HL-60 (cell line): ENCODE measurements around the gene SHOC2.

Source experiments
- POLR2AphosphoS5 ChIP-seq: IDR thresholded peaks from 2 replicates; pipeline ENCODE4 v1.6.1; 2012; ENCODE audit warnings: low read depth
- REST ChIP-seq: IDR thresholded peaks from 2 replicates; pipeline ENCODE4 v1.6.1; 2012; ENCODE audit warnings: low read depth; ENCODE audit not compliant: insufficient replicate concordance
- SPI1 ChIP-seq: IDR thresholded peaks from 2 replicates; pipeline ENCODE4 v1.6.1; 2012; ENCODE audit warnings: low read depth, mild to moderate bottlenecking, borderline replicate concordance
- TF ChIP-seq, protein P1 (sequence below): IDR thresholded peaks from one replicate; pipeline ENCODE4 v1.5.1; 2011; ENCODE audit warnings: low read length, control low read depth, inconsistent platforms; ENCODE audit not compliant: insufficient read depth

DNA sequence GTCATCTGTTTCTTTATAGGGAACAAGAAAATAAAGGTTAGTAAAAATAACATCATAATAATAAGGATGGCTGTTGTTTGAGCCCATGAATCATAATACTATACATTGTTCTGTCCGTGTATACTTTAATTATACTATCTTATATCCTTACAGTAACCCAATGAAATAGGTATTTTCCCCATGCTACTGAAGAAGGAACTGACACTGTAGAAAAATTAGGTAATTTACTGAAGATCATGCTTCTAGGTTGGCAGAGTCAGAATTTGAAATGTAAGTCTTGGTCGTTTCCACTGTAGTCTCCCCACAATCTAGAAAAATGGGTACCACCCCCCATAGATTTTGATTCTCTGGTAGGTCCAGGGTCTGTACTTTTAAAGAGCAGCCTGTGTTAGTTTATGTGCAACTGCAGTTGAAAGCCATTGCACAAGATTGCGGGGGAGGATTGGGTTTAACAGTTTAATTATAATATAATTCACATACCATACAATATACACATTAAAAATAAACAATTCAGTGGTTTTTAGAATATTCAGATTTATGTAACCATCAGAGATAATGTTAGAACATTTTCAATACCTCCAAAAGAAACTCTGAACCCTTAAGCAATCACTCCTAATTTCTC, 47.7 kb downstream of the SHOC2 start:
- TF ChIP-seq, protein P1, sequence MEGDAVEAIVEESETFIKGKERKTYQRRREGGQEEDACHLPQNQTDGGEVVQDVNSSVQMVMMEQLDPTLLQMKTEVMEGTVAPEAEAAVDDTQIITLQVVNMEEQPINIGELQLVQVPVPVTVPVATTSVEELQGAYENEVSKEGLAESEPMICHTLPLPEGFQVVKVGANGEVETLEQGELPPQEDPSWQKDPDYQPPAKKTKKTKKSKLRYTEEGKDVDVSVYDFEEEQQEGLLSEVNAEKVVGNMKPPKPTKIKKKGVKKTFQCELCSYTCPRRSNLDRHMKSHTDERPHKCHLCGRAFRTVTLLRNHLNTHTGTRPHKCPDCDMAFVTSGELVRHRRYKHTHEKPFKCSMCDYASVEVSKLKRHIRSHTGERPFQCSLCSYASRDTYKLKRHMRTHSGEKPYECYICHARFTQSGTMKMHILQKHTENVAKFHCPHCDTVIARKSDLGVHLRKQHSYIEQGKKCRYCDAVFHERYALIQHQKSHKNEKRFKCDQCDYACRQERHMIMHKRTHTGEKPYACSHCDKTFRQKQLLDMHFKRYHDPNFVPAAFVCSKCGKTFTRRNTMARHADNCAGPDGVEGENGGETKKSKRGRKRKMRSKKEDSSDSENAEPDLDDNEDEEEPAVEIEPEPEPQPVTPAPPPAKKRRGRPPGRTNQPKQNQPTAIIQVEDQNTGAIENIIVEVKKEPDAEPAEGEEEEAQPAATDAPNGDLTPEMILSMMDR = no peak
- TF ChIP-seq POLR2AphosphoS5 (no peak), SPI1 (no peak), REST (no peak)
